ENCODE data around the gene MED20. TPM values are rescaled to one million over a fixed set of nuclear protein-coding genes. Genes with fewer than 3 reads are reported as not detected.
A peak's percentile ranks its signal among the peaks of the same experiment; 100 is the strongest.

The MED20 gene
- polyA plus RNA-seq, 2 of the 4 experiments (the other 2 are of a cell fraction): 18.4 to 29.3 TPM

GRCh38 chr6:41941280-41942066, 20.5 kb upstream of the MED20 start, which contains the start of gene CCND3 (continued):
- TF ChIP-seq, protein P1, sequence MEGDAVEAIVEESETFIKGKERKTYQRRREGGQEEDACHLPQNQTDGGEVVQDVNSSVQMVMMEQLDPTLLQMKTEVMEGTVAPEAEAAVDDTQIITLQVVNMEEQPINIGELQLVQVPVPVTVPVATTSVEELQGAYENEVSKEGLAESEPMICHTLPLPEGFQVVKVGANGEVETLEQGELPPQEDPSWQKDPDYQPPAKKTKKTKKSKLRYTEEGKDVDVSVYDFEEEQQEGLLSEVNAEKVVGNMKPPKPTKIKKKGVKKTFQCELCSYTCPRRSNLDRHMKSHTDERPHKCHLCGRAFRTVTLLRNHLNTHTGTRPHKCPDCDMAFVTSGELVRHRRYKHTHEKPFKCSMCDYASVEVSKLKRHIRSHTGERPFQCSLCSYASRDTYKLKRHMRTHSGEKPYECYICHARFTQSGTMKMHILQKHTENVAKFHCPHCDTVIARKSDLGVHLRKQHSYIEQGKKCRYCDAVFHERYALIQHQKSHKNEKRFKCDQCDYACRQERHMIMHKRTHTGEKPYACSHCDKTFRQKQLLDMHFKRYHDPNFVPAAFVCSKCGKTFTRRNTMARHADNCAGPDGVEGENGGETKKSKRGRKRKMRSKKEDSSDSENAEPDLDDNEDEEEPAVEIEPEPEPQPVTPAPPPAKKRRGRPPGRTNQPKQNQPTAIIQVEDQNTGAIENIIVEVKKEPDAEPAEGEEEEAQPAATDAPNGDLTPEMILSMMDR (IDR thresholded peaks at IDR 0.05): no peak
- no peak for TF ChIP-seq FOXS1 (CRISPR knock-in tag; IDR thresholded peaks at IDR 0.05)
- TF ChIP-seq RFX5 (IDR thresholded peaks at IDR 0.05): no peak
- TF ChIP-seq RAD21 (conservative IDR thresholded peaks at IDR 0.05 in 1 of 2, IDR thresholded peaks at IDR 0.05 in 1 of 2): no peak

GRCh38 chr6:41940759-41941279, 19.9 kb upstream of the MED20 start:
- Histone ChIP-seq H3K4me1 (peaks cover 62% of the 10 kb centered on the region), H3K27ac (peak overlapping the region; percentile 93 to 99), H3K4me3 (peak overlapping the region; percentile 87), H3K9me3 (no peaks in the 10 kb centered on the region), H3K4me2 (peak overlapping the region; percentile 98)
- ChIA-PET POLR2A (interaction anchor here (3.3 kb wide), 1 partner anchor 20 kb away, joined by 14 read pairs; the partner anchor contains the start of genes BYSL and MED20), CTCF (interaction anchor here (0.6 to 18.6 kb wide), 4 partner anchors 15 to 161 kb away, joined by 3 to 191 read pairs (median 96); partner anchors contain the start of genes BYSL, FRS3, MED20 and TAF8)
- FAIRE-seq: no peak
- DNase-seq (ENCODE audit: low read depth in 1 of 2, low spot score in 1 of 2): peak in 1 of 2 experiments; percentile 62
- WGBS (ENCODE audit: missing lambda C conversion rate): 5% methylated on average over 15 of the region's 38 CpGs
- peak; percentile 8 to 25; a peak in 5 of 6 replicates for ATAC-seq
- TF ChIP-seq ESRRA (IDR thresholded peaks at IDR 0.05; ENCODE audit: borderline replicate concordance, low read length) (no peak), POLR2A (IDR thresholded peaks at IDR 0.05; ENCODE audit: low read length) (peak; percentile 11; the same call in 1 of the 2 replicates)

DNA sequence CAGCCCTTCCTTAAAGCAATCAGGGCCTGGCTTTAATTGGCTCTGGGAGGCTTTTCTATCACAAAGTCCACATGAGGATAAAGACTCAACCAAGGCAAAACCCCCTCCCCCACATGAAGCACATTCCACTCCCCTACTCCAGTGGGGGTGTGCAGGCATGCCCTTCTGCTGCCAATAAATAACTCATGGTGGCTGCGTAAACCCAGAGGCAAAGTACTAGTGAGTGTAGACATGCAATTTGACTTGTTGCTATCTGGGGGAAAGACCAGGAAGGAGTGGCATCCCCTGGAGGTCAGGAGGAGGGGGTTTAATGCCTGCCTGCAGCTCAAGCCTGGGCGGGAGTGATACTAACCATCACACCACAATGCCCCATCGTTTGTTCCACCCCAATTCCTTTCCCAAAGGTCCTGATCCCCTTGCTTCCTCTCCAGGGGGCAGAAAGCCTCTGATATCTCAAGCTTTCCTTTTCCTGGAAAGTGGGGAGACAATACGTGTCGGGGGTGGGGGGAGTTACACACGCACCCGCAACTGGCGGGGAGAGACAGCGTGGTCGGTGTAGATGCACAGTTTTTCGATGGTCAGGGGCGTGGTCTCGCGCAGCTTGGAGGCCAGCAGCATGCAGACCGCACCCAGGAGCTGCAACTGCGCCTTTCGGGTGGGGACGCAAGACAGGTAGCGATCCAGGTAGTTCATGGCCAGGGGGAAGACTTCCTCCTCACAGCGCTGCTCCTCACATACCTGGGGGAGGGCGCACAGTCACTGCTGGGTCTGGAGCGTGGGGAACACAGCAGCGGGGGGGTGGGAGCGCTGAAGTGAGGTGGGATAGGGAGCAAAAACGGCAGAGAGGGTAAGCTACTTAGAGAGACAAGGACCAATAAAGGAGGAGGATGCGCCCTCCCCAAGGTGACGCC, 19.2 kb upstream of the MED20 start:
- 6% methylated on average over 16 of the region's 27 CpGs for WGBS (ENCODE audit: missing lambda C conversion rate)
- Histone ChIP-seq H3K4me2 (peak overlapping the region; percentile 98), H3K27ac (peak overlapping the region; percentile 93 to 99), H3K9me3 (no peaks in the 10 kb centered on the region), H3K4me3 (peak overlapping the region; percentile 87), H3K4me1 (peaks cover 69% of the 10 kb centered on the region)
- ATAC-seq (peak in 1 of 2 experiments; percentile 16; a peak in 3 of 6 replicates), DNase-seq (ENCODE audit: low read depth in 1 of 2, low spot score in 1 of 2) (no peak), FAIRE-seq (no peak)
- POLR2A ChIA-PET: interaction anchor here (0.9 to 3.3 kb wide), 3 partner anchors 19 to 108 kb away, joined by 3 to 14 read pairs (median 3); partner anchors contain the start of genes BYSL and MED20
- CTCF ChIA-PET: interaction anchor here (0.6 to 18.6 kb wide), 6 partner anchors 8 to 161 kb away, joined by 3 to 191 read pairs (median 6); partner anchors contain the start of genes BYSL, FRS3, MED20 and TAF8
- peak; percentile 23; the same call in 1 of the 2 replicates for TF ChIP-seq POLR2AphosphoS2 (conservative IDR thresholded peaks at IDR 0.05; ENCODE audit: low read length)
- TF ChIP-seq, protein P2, sequence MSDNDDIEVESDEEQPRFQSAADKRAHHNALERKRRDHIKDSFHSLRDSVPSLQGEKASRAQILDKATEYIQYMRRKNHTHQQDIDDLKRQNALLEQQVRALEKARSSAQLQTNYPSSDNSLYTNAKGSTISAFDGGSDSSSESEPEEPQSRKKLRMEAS (IDR thresholded peaks at IDR 0.05): peak; percentile 31; the same call in 1 of the 2 replicates
- TF ChIP-seq MYC (IDR thresholded peaks at IDR 0.05; ENCODE audit: borderline replicate concordance, low read length): no peak
- TF ChIP-seq ATOH8 (CRISPR knock-in tag; IDR thresholded peaks at IDR 0.05; ENCODE audit: low read depth): no peak
- TF ChIP-seq ELK1 (IDR thresholded peaks at IDR 0.05; ENCODE audit: low read depth, low read length): no peak

Measured in A549 (cell line).